GM12891 (cell line): Measurements from ENCODE around the gene CELSR1.
"Not testable (repeated sequence)": the region's sequence is repeated elsewhere in the genome, so short reads cannot be mapped to it uniquely, and the experiment has no call there.

Experiments used
- DNase-seq: peaks from one replicate; pipeline ENCODE4 v3.0.0; 2011; ENCODE audit warnings: low spot score; ENCODE audit not compliant: insufficient read length
- FAIRE-seq: peaks from 2 replicates; lab custom pipeline; 2011; peaks lifted over from hg19 to GRCh38; lab: Jason Lieb, UNC
- PAX5 ChIP-seq: IDR thresholded peaks from 2 replicates; pipeline ENCODE4 v1.6.1; 2011; ENCODE audit warnings: low read length, moderate library complexity, mild to moderate bottlenecking; ENCODE audit not compliant: insufficient read depth, severe bottlenecking
- POLR2A ChIP-seq: IDR thresholded peaks from 2 replicates; pipeline ENCODE4 v1.6.1; 2011; ENCODE audit warnings: low read depth, low read length, control low read depth
- POLR2AphosphoS5 ChIP-seq: IDR thresholded peaks from 2 replicates; pipeline ENCODE4 v1.6.1; 2011; ENCODE audit warnings: low read depth, low read length, control low read depth
- POU2F2 ChIP-seq: IDR thresholded peaks from 2 replicates; pipeline ENCODE4 v1.6.1; 2011; ENCODE audit warnings: low read depth, mild to moderate bottlenecking, control low read depth, low read length, moderate library complexity
- SPI1 ChIP-seq: IDR thresholded peaks from 2 replicates; pipeline ENCODE4 v1.6.1; 2011; ENCODE audit warnings: low read depth, low read length, control low read depth
- TAF1 ChIP-seq: IDR thresholded peaks from 2 replicates; pipeline ENCODE4 v1.6.1; 2011; ENCODE audit warnings: low read depth, low read length, control low read depth

Gene CELSR1

DNA sequence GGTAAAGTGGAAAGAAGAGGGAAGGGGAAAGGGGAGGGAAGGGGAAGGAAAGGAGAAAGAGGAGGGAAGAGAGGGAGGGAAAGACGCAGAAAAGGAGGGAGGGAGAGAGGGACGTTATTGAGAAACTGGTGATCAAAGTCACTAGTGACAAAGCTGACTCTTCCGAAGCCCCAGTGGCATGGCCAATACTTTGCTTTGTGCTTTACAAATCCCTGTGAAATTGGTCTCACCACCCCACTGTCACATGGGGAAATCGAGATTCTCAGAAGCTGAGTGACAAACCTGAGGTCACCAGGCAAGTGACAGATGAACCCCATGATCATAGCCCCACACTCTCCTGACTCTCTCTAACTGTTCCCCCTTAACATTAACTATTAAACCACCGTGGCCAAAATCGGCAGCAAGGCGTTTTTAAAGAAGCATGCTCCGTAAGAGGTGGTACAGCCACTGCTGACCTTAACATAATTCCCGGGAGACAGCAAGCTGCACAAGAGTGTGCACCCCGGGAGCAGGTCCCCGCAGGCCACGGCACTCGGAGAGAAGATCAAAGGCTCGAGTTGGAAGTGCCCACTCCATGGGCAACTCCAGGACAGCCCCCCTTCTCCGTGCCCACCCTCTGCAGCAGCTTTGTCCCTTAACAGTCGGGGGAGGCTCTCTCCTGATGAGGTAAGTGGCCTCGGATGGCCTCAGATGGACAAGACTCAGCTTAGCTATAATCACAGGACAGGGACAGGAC is 34.8 kb downstream of the CELSR1 start:
- TF ChIP-seq PAX5 = no peak
- no peak for DNase-seq
- FAIRE-seq = no peak

DNA sequence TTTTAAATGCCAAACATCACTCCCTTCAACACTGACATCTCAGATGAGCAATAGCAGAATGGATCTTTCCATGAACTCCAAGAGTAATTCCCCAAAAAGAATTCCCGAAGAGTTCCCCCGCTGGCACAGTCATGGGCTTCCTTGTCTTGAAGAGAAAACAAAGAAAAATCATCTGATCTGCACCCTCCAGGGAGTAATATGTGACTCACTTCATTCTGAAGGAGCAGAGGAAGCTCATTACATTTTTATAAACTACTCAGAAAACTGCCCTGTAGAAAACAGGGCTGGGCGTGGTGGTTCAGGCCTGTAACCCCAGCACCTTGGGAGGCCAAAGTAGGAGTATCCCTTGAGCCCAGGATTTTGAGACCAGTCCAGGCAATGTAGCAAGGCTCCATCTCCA is 35.7 kb downstream of the CELSR1 start:
- DNase-seq (no peak), FAIRE-seq (no peak)
- TF ChIP-seq TAF1 (no peak), PAX5 (no peak), POLR2AphosphoS5 (no peak), POLR2A (no peak), SPI1 (no peak), POU2F2 (no peak)

DNA sequence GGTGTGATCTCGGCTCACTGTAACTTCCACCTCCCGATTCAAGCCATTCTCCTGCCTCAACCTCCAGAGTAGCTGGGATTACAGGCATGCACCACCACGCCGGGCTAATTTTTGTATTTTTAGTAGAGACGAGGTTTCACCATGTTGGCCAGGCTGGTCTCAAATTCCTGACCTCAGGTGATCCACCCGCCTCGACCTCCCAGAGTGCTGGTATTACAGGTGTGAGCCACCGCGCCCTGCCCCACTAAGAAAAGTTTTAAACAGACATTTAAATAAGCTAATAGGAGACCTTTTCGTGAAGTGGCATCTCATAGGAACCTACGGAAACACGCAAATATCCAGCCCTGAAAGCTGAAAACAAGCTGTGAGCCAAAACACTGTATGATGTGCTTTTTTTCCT is 36.2 kb downstream of the CELSR1 start:
- not testable (repeated sequence) for DNase-seq, FAIRE-seq

DNA sequence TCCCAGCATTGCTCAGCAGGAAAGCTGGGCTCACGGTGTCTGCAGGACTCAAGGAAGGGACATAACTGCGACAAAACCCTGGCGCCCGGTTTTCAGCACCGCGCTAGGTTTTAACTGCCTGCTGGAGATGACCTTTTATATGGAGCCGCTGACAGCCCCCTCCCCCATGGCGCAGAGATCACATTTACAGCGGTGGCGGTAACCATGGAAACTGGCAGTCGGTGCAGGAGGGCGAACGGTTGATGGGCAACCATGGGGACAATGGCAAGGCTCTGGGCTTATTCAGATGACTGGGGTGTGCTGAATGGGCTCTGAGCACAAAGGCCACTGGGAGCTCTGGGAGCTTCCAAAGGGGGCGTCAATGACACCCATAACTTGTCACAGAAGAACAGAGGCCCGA is 37.2 kb downstream of the CELSR1 start:
- no peak for DNase-seq
- no peak for FAIRE-seq
- no peak for TF ChIP-seq POU2F2
- no peak for TF ChIP-seq TAF1
- TF ChIP-seq POLR2AphosphoS5 = no peak
- no peak for TF ChIP-seq SPI1
- no peak for TF ChIP-seq POLR2A
- no peak for TF ChIP-seq PAX5

DNA sequence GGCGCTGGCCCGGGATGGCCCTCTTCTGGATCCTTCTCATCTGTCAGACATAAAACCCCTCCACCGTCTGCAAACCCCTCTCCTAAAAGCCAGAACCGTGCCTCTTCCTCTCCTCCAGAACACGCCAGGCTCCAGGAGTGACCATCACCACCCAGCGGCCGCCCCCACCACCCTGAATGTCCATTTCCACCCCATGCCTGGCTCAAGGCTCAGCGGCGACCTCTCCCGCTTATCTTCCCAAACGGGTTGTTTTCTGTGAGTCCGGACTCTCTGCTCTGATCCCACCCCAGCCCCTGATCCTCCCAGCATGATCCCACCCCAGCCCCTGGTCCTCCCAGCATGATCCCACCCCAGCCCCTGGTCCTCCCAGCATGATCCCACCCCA is 37.6 kb downstream of the CELSR1 start:
- TF ChIP-seq POU2F2 = no peak
- TF ChIP-seq PAX5 = no peak
- TF ChIP-seq SPI1 = no peak
- TF ChIP-seq TAF1 = no peak
- no peak for TF ChIP-seq POLR2A
- TF ChIP-seq POLR2AphosphoS5 = no peak
- DNase-seq (no peak), FAIRE-seq (no peak)

DNA sequence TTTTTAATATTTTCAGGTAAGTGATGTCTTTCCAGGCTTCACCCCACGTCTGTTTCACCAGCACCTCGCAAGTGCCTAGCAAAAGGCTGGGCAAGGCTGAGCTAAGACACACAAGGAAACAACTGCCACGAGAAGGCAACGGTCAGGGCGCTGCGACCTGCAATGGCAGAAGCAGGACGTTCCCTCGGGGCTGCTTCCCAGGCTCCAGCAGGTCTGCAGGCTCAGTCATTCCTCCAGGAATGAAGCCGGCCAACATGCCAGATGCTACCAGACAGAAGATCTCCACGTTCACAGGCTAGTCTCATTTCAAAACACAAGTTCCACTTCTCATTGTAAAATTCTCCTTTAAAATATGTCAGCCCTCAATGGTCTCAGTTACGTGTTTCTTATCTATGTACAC is 45.5 kb downstream of the CELSR1 start:
- FAIRE-seq = no peak

DNA sequence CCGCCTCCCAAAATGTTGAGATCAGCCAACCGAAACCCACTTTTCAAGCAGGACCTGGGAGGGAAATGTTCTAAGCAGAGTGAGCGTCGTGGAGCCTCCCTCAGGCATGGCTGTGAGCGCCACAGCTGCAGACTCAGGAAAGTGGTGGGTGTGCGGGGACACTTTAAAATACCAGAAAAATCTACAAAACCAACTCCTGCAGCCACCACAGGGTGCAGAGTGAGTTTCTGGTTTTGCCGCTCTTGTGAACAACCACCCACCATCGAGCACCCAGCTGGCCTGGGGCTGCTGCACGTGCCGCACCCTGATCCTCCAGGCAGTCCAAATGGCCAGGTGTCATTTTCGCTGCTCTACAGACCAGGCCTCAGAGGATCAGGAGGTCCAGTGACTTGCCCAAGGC is 46.9 kb downstream of the CELSR1 start:
- TF ChIP-seq TAF1 = no peak
- TF ChIP-seq POLR2AphosphoS5 = no peak
- TF ChIP-seq SPI1 = no peak
- no peak for TF ChIP-seq POLR2A
- no peak for TF ChIP-seq POU2F2
- TF ChIP-seq PAX5 = no peak
- DNase-seq (no peak), FAIRE-seq (peak; percentile 78)

More for the DNA sequence above, 45.5 kb downstream of the CELSR1 start:
- no peak for DNase-seq
- TF ChIP-seq POU2F2 = no peak
- TF ChIP-seq SPI1 = no peak
- no peak for TF ChIP-seq PAX5
- TF ChIP-seq POLR2AphosphoS5 = no peak
- TF ChIP-seq TAF1 = no peak
- TF ChIP-seq POLR2A = no peak

DNA sequence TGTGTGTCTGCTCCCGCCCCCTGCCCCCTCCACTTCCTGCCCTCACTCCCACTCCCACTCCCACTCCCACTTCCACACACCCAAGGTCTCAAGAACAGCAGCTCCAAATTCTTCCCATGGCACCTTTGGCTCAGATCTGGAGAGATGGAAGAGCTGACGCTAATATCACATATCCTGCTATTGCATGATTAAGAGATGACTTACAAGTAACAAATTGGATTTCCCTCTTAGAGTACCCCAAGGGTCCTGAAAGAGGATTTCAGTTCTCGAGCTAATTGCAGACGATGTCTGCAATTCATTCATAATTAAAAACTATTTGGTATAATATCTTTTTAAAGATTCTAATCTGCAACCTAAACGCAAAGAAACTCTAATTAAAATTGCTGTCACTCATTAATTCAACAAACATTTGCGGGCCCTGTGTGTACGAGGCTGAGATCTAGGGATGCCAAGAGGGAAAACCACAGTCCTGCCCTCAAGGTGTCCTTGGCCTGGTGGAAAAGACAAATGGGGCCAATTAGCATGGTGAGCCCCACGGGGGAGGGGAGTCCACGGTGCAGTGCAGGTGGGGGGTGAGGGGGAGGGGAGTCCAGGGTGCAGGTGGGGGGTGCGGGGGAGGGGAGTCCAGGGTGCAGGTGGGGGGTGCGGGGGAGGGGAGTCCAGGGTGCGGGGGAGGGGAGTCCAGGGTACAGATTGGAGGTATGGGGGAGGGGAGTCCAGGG is 50.3 kb downstream of the CELSR1 start:
- FAIRE-seq (no peak), DNase-seq (no peak)
- TF ChIP-seq SPI1 = no peak
- no peak for TF ChIP-seq TAF1
- TF ChIP-seq PAX5 = no peak
- TF ChIP-seq POLR2A = no peak
- no peak for TF ChIP-seq POLR2AphosphoS5
- TF ChIP-seq POU2F2 = no peak

DNA sequence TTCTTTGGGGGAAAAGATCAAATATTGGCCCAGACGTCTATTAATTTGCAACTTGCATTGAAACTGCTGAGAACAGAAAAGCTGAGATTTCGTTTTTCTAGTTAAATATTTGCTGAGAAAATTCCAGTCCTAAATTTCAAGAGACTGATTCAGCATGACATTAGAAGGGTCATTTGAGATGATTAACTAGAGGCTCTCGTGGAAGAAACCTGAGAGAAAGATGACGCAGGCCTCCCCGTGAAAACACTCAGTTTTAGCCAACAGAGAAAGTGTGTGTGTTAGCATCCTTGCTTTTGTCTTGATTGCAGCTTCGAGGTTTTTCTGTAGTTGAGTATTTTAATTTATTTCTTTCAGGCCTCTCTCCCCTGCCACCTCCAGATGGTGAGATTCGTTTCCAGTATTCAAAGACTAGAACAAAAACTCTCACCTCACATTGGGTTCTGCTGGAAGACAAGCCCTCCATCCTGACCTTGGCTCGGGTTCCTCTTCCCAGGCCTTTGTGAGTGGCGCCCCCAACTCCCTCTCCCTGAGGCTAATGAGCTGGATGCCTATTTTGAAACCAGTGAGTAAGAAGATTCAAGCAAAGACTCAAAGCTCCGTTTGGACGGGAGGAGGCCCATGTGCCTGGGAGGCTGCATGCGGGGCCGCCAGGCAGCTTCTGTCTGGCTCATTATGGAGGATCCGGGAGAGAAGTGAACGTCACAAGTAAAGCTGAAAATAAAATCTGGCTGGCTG is 52.4 kb downstream of the CELSR1 start:
- FAIRE-seq (no peak), DNase-seq (no peak)
- TF ChIP-seq PAX5 (no peak), POLR2AphosphoS5 (no peak), POU2F2 (no peak), TAF1 (no peak), POLR2A (no peak), SPI1 (no peak)
